Mononuclear cell (primary cell): ENCODE results near the gene RIC8A. TPM values are rescaled to one million over a fixed set of nuclear protein-coding genes. Genes with fewer than 3 reads are reported as not detected.

Experiments used
- H3K27me3 ChIP-seq: 2 replicates; pipeline ENCODE4 v1.6.0; 2011; ENCODE audit warnings: low read length, control low read depth; ENCODE audit not compliant: insufficient read depth
- H3K4me1 ChIP-seq: 2 replicates; pipeline ENCODE4 v1.5.1; 2011; ENCODE audit warnings: mild to moderate bottlenecking, low read length, control low read depth; ENCODE audit not compliant: insufficient read depth
- H3K4me3 ChIP-seq: 2 replicates; pipeline ENCODE4 v1.5.1; 2011; ENCODE audit warnings: mild to moderate bottlenecking, low read length, moderate library complexity
- H3K9me3 ChIP-seq: 2 replicates; pipeline ENCODE4 v1.5.1; 2011; ENCODE audit warnings: low read depth, mild to moderate bottlenecking, control low read depth, low read length
- total RNA-seq: library from RNA; depleted of rRNA; stranded (reverse); fragments of >200 nt; gene quantifications from one replicate; pipeline ENCODE4 v1.2.3, GENCODE V29; 2012

Gene RIC8A
- total RNA-seq, 1 donor, result 53.4 TPM

- Histone ChIP-seq H3K27me3 (no peaks in the 10 kb centered on the region), H3K4me1 (peaks cover 11% of the 10 kb centered on the region), H3K4me3 (no peak overlapping the region)
Observed at GRCh38 chr11:261624-262023, 54.1 kb downstream of the RIC8A start.

More at GRCh38 chr11:261624-262023, 54.1 kb downstream of the RIC8A start:
- H3K9me3 ChIP-seq, result no peaks in the 10 kb centered on the region

Other genes with a start within 250 kb of the RIC8A start
- not detected for gene SCGB1C1, start 14.6 kb upstream of the RIC8A start, total RNA-seq
- gene BET1L, start 309 bp upstream of the RIC8A start, total RNA-seq, result 20.6 TPM
- gene SIRT3, start 28.6 kb downstream of the RIC8A start, total RNA-seq, result 6.2 TPM
- 62.5 TPM for gene PSMD13, start 29.3 kb downstream of the RIC8A start, total RNA-seq
- 9.7 TPM for gene NLRP6, start 70.7 kb downstream of the RIC8A start, total RNA-seq
- 85.2 TPM for gene PGGHG, start 81.4 kb downstream of the RIC8A start, total RNA-seq
- not detected for gene IFITM5, start 91.8 kb downstream of the RIC8A start, total RNA-seq
- gene IFITM2, start 100.1 kb downstream of the RIC8A start, total RNA-seq, result 52.9 TPM
- 276 TPM for gene IFITM1, start 106.3 kb downstream of the RIC8A start, total RNA-seq
- 14.1 TPM for gene IFITM3, start 113.2 kb downstream of the RIC8A start, total RNA-seq
- 0.21 TPM for gene B4GALNT4, start 161.8 kb downstream of the RIC8A start, total RNA-seq
- gene PKP3, start 186.5 kb downstream of the RIC8A start, total RNA-seq, result not detected
- 50.9 TPM for gene SIGIRR, start 207.3 kb downstream of the RIC8A start, total RNA-seq
- gene ANO9, start 234.3 kb downstream of the RIC8A start, total RNA-seq, result 19.9 TPM
- gene PTDSS2, start 242.6 kb downstream of the RIC8A start, total RNA-seq, result 8.8 TPM